NCI-H345 treated with DMSO at 0.1 percent for 48 hours (cell line): ENCODE measurements around the gene OTOA.
"Not testable (repeated sequence)": the region's sequence is repeated elsewhere in the genome, so short reads cannot be mapped to it uniquely, and the experiment has no call there.

ENCODE experiments used
- DNase-seq: peaks from one replicate; lab custom pipeline; 2025; ENCODE audit not compliant: unreplicated experiment; lab: John Stamatoyannopoulos, UW

Gene OTOA

DNA sequence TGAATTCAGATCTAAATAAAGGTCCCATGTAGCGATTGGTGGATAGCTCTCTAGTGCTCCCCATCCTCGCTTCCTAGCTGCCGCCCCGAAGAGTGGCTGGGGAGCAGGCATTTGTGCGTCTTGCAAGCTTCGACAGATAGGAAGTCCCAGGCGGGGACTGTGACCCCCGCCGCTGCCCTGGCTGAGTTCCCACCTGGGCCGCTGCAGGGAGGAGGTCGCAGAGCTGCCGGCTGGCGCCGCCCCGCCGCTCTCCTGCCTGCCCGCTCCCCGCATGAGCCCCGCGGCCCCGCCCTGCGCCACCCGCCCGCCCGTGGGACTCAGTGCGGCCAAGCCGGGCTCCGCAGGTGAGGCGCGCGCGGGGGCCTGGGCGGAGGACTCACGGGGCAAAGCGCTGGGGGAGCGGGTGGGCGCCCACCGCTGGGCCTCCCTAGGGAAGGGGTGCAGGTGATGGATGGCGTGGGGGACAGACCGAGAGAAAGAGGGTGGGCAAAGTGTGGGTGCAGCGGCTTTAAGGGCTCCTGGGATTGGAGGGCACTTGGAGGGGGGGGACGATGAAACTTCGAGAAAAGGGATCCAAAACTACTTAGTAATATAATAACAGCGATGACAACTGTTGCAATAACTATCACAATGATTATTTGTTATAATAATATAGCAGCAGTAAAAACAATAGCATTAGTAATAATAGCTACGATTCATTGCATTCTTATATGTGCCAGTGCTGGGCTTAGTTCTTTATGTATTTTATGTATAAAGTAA lies at the start of gene OTOA:
OTOA (plus strand) TSS at position 80 of the 759 bp plus-strand sequence. CDS start 14,547 bp downstream, outside the sequence.
- DNase-seq: no peak

DNA sequence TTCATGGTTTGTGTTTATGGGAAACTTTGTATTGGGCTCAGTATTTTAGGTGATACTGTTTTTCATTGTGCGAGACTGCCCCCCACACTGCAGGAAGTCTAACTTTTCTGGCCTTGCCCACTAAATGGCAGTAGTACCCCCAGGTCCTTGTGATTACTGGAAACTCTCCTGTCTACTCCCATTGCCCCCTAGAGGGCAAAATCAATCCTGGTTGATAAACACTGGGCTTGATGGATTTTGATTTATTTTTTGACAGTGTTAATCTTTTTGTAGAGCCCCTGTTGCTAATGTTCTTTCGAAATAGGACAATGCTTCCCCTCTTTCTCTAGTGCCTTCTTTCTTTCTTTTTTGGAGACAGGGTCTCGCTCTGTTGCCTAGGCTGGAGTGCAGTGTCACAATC lies 48.9 kb upstream of the OTOA start:
- no peak for DNase-seq

DNA sequence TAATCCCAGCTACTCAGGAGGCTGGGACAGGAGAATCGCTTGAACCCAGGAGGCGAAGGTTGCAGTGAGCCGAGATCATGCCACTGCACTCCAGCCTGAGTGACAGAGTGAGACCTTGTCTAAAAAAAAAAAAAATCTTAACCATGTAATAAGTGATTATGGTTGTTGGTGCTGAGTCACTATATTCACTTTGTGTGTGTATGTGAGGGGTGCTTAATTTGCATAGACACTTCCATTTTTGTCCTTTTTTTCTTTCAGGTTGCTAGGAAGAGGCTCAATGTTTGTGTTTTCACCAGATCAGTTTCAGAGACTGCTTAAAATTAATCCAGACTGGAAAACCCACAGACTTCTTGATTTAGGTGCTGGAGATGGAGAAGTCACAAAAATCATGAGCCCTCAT lies 46.2 kb upstream of the OTOA start:
- DNase-seq: no peak

DNA sequence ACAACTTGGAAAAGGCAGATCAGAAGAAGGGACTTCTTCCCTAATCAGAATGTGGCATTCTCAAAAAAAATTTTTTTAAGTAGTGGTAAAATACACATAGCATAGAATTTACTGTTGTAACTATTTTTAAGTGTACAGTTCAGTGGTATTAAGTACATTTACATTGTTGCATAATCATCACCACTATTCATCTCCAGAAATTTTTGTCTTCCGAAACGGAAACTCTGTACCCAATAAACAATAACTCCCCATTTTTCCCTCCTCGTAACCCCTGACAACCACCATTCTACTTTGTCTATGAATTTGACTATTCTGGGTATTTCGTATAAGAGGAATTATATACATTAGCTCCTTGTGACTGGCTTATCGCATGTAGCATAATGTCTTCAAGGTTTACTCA lies 45.5 kb upstream of the OTOA start:
- no peak for DNase-seq

DNA sequence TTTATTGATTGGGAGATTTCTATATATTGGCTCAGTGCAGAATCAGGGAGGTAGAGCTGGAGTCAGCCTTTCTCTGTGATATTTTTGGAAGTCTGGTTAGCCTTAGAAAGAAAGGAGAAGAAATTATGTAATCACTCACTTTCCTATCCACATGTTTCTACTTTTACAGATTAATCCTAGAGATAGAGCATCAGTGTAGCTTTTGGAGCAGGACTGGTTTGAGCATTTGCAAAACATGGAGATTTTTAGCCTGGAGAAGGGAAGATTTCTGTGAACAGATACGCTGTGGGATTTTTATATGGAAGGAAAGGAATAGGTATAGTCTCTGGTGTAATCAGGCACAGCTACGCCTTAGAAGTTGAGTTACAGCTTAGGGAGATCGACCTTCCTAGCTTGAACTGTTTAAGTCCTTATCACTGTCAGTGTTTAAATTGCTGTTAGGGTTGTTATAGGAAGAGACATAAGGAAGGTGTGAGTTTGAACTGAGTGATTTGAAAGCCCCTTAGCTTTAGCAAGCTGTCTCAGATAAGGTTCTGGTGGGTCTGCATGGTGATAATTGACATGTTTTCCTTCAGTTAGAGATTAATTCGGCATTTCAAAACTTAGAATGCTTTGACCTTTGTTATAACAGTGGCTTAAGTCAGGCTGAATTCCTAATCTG lies 43.9 kb upstream of the OTOA start:
- DNase-seq: no peak

DNA sequence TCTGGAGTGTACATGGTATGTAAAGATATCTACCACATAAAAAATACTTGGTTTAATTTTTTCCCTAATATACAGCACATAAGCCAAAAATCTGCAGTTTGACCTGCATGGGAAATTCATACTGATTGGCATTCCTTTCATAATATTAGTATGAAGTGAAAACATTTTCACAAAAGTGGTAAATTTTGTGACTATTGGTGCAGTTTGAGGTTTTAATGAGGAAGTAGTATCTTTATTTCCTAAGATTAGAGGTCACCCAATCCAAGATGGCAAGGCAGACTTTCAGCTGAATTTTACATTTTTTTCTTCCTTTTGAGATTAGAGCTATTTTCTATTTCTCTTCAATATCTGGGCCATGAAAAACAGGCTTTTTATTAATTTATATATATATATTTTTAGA lies 43.2 kb upstream of the OTOA start:
- no peak for DNase-seq

DNA sequence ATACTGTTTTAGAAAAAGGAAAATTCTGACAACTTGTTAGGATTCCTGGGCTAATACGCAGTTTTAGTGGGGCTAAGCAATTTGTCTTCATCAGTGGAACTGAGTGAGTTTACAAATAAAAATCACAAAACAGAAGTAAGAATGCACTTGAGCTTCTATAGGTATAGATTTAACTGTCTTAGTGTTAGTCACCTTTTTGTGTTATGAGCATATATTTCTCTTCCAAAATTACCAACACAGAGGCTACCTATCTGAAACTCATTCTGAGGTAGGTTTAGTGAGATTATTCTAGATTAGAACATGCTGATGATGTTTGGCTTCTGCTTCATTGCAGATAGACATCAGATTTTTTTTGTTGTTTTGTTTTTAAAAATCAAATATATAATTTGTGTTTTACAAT lies 41.2 kb upstream of the OTOA start:
- DNase-seq: no peak

DNA sequence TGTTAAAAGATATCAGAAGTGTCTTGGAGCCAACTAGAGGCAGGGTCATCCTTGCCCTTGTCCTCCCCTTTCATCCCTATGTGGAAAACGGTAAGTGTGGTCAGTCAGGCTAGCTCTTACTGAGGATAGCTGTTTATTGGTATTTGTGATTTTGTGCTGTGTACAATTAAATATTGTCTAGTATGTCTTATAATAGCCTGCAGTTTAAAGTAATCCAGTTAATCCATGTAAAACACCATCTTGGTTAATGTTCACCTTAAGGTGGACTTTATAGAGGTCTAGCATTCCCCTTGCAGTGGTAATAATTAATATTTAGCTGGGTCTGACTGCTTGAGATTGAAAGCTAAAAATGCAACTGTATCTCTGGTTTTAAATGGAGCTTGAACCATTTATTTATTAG lies 38.7 kb upstream of the OTOA start:
- no peak for DNase-seq

DNA sequence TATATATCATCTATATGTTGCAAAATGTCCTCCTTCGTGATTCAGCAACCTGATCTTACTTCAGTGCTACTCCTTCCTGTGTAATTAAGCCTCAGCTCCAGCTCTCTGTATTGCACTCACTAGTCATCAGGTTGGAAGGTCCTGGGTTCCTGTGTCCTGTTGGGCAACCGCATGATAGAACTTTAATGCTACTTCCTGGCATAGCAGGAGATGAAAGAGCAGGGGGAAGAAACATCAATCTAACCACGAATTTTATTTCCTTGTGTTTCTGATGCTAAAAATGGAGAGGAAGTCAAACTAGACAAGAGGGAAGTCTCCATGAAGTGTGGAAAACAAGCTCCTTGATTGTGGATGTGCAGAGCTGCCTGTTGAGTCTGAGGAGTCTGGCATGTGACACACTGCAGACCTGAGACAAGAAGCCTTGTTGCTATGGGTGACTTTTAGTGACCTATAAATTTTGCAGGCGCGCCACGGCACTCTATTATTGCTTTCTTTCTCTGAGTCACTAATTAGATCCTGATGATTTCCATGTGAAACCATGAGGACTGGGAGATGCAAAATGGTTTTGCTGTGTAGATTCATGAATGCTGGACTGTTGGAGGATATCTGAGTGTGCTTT lies 37.0 kb upstream of the OTOA start:
- DNase-seq: no peak

DNA sequence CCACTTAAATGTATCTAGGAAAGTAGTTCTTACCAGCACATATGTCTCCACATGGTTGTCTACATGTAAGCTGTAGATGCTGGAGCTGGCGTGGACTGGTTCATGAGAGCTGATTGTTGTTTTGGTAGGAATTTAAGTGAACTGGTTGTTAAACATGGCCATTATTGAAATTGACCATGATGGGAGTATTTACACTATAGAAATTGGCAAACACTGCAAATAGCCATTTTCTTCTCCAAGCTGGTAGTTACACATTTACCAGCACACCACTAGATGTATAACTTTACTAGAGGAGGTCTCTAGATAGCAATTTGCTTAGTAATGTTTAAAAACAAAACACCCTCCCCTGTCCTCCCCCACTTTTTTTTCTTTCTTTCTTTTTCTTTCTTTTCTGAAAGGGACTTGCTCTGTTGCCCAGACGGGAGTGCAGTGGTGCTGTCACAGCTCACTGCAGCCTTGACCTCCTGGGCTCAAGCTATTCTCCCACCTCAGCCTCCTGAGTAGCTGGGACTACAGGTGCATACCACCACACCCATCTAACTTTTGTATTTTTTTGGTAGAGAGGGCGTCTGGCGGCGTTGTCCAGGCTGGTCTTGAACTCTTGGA lies 35.5 kb upstream of the OTOA start:
- no peak for DNase-seq

DNA sequence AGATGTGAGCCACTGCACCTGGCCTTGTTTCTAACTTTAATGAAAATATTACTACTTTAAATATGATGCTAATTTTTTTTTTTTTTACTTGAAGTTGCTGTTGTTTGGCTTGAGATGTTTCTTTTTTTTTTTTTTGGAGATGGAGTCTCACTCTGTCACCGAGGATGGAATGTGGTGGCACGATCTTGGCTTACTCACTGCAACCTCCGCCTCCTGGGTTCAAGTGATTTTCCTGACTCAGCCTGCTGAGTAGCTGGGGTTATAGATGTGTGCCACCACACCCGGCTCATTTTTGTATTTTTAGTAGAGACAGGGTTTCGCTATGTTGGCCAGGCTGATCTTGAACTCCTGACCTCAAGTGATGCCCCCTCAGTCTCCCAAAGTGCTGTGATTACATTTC lies 35.0 kb upstream of the OTOA start:
- no peak for DNase-seq

DNA sequence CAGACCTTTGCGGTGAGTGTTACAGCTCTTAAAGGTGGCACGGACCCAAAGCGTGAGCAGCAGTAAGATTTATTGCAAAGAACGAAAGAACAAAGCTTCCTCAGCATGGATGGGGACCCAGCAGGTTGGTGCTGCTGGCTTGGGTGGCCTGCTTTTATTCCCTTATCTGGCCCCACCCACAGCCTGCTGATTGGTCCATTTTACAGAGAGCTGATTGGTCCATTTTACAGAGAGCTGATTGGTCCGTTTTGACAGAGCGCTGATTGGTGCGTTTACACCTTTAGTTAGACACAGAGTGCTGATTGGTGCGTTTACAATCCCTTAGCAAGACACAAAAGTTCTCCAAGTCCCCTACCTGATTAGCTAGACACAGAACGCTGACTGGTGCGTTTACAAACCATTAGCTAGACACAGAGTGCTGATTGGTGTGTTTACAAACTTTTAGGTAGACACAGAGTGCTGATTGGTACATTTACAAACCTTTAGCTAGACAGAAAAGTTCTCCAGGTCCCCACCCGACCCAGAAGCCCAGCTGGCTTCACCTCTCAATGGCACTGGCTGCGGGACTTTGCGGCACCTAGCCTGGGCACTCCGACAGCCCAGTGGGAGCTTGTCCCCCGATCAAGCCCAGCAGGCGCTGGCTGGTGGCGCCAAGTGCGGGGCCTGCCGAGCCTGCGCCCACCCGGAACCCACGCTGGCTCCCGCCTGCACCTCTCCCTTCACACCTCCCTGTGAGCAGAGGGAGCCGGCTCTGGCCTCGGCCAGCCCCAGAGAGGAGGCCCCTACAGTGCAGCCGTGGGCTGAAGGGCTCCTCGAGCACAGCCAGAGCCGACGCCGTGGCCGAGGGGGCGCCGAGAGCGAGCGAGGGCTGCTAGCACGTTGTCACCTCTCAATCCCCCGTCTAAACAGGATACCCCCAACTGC lies 33.9 kb upstream of the OTOA start:
- not testable (repeated sequence) for DNase-seq

DNA sequence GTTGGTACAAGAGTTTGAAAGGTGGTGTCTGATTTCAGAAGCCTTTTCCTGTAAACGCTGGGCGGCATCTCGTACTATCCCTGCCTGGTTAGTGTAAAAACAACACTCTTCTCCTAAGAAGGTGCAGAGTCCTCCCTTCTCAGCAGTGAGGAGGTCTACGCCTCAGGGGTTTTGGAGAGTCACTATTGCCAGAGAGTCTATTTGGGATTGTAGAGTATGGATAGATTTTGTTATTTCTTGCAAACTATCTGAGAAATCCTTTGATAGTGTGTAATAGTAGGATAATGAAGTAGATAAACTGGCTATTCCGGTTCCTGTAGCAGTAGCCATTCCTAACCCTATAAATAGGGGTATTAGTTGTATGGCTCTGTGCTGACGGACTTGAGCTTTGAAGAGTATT lies 32.9 kb upstream of the OTOA start:
- DNase-seq: not testable (repeated sequence)

DNA sequence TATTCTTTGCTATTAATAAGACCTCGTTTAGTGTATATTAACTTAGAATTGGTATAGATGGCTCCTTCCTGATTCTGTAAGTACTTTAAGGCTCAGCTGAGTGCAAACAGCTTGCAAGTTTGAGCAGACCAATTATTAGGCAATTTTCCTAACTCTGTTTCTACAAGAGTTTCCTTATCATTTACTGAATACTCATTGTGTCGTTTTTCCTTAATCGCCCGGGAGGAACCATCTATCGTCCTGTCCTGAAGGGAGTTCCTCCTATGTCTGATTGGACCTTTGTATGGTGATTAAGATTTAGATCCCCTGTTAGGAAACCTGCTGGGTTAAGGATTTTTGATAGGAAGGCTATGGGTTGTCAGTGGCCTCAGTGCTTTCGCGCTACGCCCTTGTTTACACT lies 32.4 kb upstream of the OTOA start:
- DNase-seq: not testable (repeated sequence)

DNA sequence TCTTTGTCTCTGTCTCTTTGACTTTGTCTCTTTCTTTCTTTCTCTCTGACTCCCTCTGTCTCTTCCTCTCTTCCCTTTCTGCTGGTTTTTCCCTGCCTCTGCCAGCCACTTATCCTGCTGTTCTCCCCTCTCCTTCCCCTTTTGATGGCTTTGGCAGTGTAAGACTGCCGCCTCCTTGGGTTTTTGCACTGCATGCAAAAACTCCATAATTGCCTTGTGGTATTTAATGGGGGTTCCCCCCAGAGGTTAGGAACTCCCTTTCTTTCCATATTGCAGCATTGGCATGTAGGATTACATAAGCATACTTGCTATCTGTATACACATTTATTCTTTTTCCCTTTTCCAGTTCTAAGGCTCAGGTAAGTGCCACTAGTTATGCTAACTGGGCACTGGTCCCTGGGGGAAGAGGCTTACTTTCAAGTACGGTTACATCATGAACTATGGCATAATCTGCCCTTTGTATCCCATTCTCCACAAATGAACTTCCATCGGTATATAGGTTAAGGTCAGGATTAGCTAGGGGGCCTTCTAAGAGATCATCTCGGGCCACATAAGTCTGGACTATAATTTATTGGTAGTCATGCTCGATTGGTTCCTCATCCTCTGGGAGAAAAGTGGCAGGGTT lies 31.7 kb upstream of the OTOA start:
- not testable (repeated sequence) for DNase-seq

DNA sequence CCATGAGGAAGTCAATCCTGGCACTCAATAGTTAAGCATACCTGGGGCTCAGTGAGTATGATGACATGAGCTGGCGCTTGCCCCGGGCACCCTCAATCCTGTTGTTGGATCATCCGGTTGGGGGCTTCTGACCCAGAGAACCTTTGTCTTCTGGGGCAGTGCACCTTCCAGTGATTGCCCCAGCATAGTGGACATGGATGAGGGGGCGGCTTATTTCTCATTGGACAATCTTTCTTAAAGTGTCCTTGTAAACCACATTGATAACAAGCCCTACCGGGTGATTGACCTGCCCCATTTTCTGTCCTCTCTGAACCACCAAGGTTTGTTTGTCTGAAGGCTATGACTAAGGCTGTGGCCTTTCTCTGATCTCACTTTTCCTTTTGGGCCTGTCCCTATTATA lies 29.6 kb upstream of the OTOA start:
- no peak for DNase-seq

DNA sequence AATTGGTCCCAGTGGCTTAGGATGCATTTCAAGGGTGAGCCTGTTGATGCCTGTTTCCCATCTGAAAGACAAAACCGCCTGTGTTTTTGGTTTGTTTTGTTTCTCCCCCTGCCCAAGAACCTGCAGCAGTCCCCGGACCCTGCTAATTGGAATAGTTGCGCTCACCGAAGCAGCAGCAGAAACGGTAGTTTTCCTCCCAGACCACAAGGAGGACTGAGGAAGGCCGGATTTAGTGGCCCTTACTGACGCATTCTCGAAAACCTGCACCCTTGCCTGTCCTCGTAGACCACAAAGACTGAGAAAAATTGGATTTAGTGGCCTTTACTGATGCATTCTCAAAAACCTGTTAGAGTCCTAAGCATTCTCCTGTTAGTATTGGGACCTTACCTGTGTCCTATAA lies 28.1 kb upstream of the OTOA start:
- DNase-seq: not testable (repeated sequence)

DNA sequence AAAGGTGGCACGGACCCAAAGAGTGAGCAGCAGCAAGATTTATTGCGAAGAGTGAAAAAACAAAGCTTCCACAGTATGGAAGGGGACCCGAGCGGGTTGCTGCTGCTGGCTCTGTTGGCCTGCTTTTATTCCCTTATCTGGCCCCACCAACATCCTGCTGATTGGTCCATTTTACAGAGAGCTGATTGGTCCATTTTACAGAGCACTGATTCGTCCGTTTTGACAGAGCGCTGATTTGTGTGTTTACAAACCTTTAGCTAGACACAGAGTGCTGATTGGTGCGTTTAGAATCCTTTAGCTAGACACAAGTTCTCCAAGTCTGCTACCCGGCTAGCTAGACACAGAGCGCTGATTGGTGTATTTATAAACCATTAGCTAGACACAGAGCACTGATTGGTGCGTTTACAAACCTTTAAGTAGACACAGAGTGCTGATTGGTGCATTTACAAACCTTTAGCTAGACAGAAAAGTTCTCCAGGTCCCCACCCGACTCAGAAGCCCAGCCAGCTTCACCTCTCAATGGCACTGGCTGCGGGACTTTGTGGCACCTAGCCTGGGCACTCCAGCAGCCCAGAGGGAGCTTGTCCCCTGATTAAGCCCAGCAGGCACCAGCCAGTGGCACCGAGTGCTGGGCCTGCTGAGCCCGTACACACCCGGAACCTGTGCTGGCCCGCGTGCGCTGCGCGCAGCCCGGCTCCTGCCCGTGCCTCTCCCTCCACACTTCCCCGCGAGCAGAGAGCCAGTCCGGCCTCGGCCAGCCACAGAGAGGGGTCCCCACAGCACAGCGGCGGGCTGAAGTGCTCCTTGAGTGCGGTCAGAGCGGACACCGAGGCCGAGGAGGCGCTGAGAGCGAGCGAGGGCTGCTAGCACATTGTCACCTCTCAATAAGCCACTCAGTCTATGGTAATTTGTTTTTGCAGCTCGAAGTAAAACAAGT lies 26.5 kb upstream of the OTOA start:
- DNase-seq: no peak

DNA sequence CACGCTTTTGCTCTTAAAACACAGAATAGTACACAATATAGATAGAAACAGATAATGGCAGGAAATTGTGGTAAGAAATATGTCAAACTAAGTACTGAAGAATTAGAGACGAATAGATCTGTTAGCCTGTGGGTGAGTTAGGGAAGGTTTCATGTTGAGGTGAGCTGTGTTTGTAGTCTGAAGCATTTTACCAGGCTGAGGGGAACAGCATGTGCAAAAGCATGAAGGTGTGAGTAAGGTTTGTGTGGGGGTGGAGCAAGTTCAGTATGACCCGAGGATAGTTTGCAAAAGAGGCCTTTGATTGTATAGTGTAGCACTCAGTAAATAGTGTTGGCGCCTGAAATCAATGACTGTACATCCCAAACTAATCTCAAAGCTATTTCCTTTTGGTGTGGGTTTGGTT lies 25.2 kb upstream of the OTOA start:
- DNase-seq: no peak
